ENCODE data around the gene ROM1. TPM values are rescaled to one million over a fixed set of nuclear protein-coding genes. Genes with fewer than 3 reads are reported as not detected.

The ROM1 gene
- total RNA-seq, 1 donor: 6.5 TPM

GRCh38 chr11:62627713-62628112, 14.7 kb downstream of the ROM1 start:
- Histone ChIP-seq H4K20me1 (ENCODE audit: insufficient read depth, low read length) (no peaks in the 10 kb centered on the region), H3K4me3 (ENCODE audit: insufficient read depth, low read length) (no peak overlapping the region), H3K27me3 (ENCODE audit: insufficient read depth, low read length) (no peaks in the 10 kb centered on the region), H3K27ac (ENCODE audit: low read depth, low read length) (no peak overlapping the region), H3K79me2 (ENCODE audit: insufficient read depth, low read length) (no peaks in the 10 kb centered on the region), H3K4me1 (ENCODE audit: insufficient read depth, low read length) (no peaks in the 10 kb centered on the region), H2AFZ (ENCODE audit: low read length) (no peak overlapping the region), H3K4me2 (ENCODE audit: insufficient read depth, low read length) (no peak overlapping the region), H3K36me3 (ENCODE audit: insufficient read depth, low read length) (peaks cover 77% of the 10 kb centered on the region), H3K9me3 (ENCODE audit: low read depth, low read length) (no peaks in the 10 kb centered on the region)
- no peak for TF ChIP-seq CTCF (IDR thresholded peaks at IDR 0.05; ENCODE audit: extremely low read depth, low read depth, low read length)
- peak; percentile 26 for DNase-seq (ENCODE audit: insufficient read length, low spot score, missing footprints)

- no peak overlapping the region for H2AFZ ChIP-seq (ENCODE audit: low read length)
- no peak overlapping the region for H3K4me2 ChIP-seq (ENCODE audit: insufficient read depth, low read length)
- no peaks in the 10 kb centered on the region for H3K4me1 ChIP-seq (ENCODE audit: insufficient read depth, low read length)
- H3K9me3 ChIP-seq (ENCODE audit: low read depth, low read length): no peaks in the 10 kb centered on the region
- TF ChIP-seq CTCF (IDR thresholded peaks at IDR 0.05; ENCODE audit: extremely low read depth, low read depth, low read length): no peak
- peak; percentile 22 for DNase-seq (ENCODE audit: insufficient read length, low spot score, missing footprints)
- no peaks in the 10 kb centered on the region for H3K27me3 ChIP-seq (ENCODE audit: insufficient read depth, low read length)
- H4K20me1 ChIP-seq (ENCODE audit: insufficient read depth, low read length): no peaks in the 10 kb centered on the region
- H3K4me3 ChIP-seq (ENCODE audit: insufficient read depth, low read length): no peak overlapping the region
- peaks cover 85% of the 10 kb centered on the region for H3K36me3 ChIP-seq (ENCODE audit: insufficient read depth, low read length)
- H3K27ac ChIP-seq (ENCODE audit: low read depth, low read length): no peak overlapping the region
- peaks cover 11% of the 10 kb centered on the region for H3K79me2 ChIP-seq (ENCODE audit: insufficient read depth, low read length)
Measured at GRCh38 chr11:62632492-62632891, 19.4 kb downstream of the ROM1 start.

GRCh38 chr11:62644220-62644619, 31.2 kb downstream of the ROM1 start:
- H3K36me3 ChIP-seq (ENCODE audit: insufficient read depth, low read length): peaks cover 35% of the 10 kb centered on the region
- no peak overlapping the region for H3K4me2 ChIP-seq (ENCODE audit: insufficient read depth, low read length)
- peaks cover 24% of the 10 kb centered on the region for H4K20me1 ChIP-seq (ENCODE audit: insufficient read depth, low read length)
- H3K79me2 ChIP-seq (ENCODE audit: insufficient read depth, low read length): peaks cover 65% of the 10 kb centered on the region
- no peak overlapping the region for H2AFZ ChIP-seq (ENCODE audit: low read length)
- H3K4me3 ChIP-seq (ENCODE audit: insufficient read depth, low read length): no peak overlapping the region
- H3K27me3 ChIP-seq (ENCODE audit: insufficient read depth, low read length): no peaks in the 10 kb centered on the region
- TF ChIP-seq CTCF (IDR thresholded peaks at IDR 0.05; ENCODE audit: extremely low read depth, low read depth, low read length): no peak
- peaks cover 10% of the 10 kb centered on the region for H3K4me1 ChIP-seq (ENCODE audit: insufficient read depth, low read length)
- no peak overlapping the region for H3K27ac ChIP-seq (ENCODE audit: low read depth, low read length)
- no peak for DNase-seq (ENCODE audit: insufficient read length, low spot score, missing footprints)
- H3K9me3 ChIP-seq (ENCODE audit: low read depth, low read length): no peaks in the 10 kb centered on the region

GRCh38 chr11:62645671-62645945, 32.6 kb downstream of the ROM1 start:
- H3K4me3 ChIP-seq (ENCODE audit: insufficient read depth, low read length): peak overlapping the region; percentile 99
- TF ChIP-seq CTCF (IDR thresholded peaks at IDR 0.05; ENCODE audit: extremely low read depth, low read depth, low read length): no peak
- DNase-seq (ENCODE audit: insufficient read length, low spot score, missing footprints): peak; percentile 31
- peak overlapping the region; percentile 90 for H3K27ac ChIP-seq (ENCODE audit: low read depth, low read length)
- H3K27me3 ChIP-seq (ENCODE audit: insufficient read depth, low read length): no peaks in the 10 kb centered on the region
- peak overlapping the region; percentile 90 for H2AFZ ChIP-seq (ENCODE audit: low read length)
- peaks cover 10% of the 10 kb centered on the region for H3K4me1 ChIP-seq (ENCODE audit: insufficient read depth, low read length)
- no peaks in the 10 kb centered on the region for H3K9me3 ChIP-seq (ENCODE audit: low read depth, low read length)
- H3K79me2 ChIP-seq (ENCODE audit: insufficient read depth, low read length): peaks cover 66% of the 10 kb centered on the region
- peak overlapping the region; percentile 98 for H3K4me2 ChIP-seq (ENCODE audit: insufficient read depth, low read length)
- H4K20me1 ChIP-seq (ENCODE audit: insufficient read depth, low read length): peaks cover 21% of the 10 kb centered on the region
- H3K36me3 ChIP-seq (ENCODE audit: insufficient read depth, low read length): peaks cover 37% of the 10 kb centered on the region

Measured in osteoblast (primary cell).